HG03460 (cell line): Measurements from ENCODE around the gene CDC42SE2.

Experiments
- ATAC-seq: cut with Tn5 transposase; IDR thresholded peaks from one replicate; pipeline ENCODE4 v1.9.1; 2021; ENCODE audit not compliant: unreplicated experiment

The CDC42SE2 gene, protein sequence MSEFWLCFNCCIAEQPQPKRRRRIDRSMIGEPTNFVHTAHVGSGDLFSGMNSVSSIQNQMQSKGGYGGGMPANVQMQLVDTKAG

DNA sequence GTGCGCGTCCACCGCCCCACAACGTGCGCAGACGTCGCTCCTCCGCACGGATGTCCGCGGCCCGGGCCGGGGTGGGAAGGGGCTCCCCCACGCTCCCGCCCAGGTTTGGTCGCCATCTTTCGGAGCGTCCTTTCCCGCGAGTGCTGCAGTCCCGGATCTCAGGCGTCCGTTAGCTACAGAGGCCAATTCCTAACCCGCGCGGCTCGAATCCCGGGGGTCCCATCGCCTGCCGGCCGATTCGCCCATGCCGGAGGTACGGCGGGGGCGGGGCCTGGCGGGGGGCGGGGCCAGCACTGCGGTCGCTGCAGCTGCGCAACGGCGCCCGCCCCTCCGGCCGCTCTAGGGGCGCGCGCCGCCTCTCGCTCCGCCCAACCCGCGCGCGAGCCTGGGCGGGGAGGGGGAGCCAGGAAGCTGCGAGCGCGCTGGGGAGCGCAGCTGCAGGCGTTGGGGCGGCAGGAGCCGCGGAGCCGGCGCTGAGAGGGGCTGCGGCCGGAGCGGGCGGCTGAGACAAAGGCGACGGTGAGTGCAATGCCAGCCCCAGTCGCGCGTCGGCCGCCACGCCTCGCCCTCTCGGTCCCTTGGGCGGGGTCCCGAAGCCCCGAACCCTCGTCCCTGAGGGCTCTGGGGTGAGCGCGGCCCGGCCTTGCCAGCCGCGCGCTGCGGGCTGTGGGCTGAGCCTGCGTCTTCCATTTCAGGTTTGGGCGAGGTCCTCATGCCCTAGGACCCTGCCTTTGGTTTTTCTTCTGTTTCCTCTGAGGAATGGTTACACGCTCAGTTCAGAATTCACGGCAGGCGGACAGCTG lies at the start of gene CDC42SE2:
CDC42SE2 (plus strand) TSS at position 406 of the 803 bp plus-strand sequence. CDS start 95,441 bp downstream, outside the sequence.
- peak; percentile 76 for ATAC-seq

DNA sequence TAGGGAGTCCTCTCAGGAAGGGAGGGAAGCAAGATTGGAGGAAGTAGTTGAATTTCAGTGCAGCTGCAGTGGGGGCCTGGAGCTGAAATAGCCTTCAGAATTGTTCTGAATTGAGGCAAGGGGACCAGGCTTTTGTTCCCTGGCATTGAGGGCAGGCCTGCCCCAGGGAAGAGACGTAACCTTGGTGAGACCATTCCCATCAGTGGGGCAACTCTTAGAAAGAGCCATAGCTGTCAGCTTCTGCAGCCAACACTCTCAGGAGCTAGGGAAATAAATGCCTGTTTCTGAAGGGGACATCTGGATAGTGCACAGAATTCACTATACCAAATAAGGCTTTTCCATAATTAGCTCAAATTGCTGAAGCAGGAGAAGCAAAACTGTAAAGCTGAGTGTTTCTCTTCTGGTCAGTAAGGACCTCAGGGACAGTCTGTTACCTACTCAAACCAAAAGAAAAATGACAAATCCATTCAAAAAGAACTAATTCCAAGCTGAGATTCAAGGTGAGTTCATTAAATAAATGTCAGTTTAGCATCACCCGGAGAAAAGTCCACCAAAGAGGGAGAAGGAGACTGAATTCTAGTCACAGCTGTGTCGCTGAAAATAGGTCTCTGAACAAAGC lies 49.1 kb upstream of the CDC42SE2 start:
- no peak for ATAC-seq

GRCh38 chr5:131217791-131218190 lies 46.1 kb upstream of the CDC42SE2 start:
- no peak for ATAC-seq

DNA sequence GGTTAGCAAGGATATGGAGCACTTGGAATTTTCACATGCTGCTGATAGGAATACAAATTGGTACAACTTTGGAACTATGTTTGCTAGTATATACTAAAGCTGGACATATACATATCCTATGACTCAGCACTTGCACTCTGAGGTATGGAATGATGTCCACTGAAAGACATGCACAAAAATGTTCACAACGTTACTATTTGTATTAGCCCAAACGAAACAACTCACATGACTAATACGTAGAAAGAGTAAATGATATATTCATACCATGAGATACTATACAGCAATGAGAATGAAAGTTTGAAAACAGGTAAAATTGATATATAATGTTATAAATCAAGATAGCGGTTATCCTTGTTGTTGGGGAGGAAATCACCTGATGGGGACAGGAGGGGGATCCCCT lies 45.5 kb upstream of the CDC42SE2 start:
- no peak for ATAC-seq

GRCh38 chr5:131220566-131220965 lies 43.3 kb upstream of the CDC42SE2 start:
- ATAC-seq: no peak

GRCh38 chr5:131221008-131221703 lies 42.7 kb upstream of the CDC42SE2 start:
- ATAC-seq: no peak

GRCh38 chr5:131221888-131222287 lies 42.0 kb upstream of the CDC42SE2 start:
- no peak for ATAC-seq

DNA sequence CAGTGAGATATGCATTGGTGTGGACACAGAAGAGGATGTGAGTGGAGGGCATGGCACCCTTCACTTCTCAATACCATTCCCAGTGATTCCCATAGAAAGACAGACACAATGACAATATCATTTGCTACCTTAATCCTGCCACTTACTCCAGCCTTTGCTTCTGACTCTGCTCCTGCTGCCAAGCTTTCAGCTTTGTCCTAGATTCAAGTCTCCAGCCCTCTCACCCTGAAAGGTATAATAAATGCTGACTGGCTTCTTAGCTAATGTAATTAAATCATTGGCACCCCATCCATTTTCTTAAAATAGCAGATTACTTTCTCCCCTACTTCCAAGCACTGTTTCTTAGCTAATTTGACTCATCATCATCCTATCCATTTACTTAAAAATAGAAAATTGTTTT lies 41.1 kb upstream of the CDC42SE2 start:
- ATAC-seq: no peak

- no peak for ATAC-seq
These were observed 40.0 kb upstream of the CDC42SE2 start for GRCh38 chr5:131223751-131224386.

DNA sequence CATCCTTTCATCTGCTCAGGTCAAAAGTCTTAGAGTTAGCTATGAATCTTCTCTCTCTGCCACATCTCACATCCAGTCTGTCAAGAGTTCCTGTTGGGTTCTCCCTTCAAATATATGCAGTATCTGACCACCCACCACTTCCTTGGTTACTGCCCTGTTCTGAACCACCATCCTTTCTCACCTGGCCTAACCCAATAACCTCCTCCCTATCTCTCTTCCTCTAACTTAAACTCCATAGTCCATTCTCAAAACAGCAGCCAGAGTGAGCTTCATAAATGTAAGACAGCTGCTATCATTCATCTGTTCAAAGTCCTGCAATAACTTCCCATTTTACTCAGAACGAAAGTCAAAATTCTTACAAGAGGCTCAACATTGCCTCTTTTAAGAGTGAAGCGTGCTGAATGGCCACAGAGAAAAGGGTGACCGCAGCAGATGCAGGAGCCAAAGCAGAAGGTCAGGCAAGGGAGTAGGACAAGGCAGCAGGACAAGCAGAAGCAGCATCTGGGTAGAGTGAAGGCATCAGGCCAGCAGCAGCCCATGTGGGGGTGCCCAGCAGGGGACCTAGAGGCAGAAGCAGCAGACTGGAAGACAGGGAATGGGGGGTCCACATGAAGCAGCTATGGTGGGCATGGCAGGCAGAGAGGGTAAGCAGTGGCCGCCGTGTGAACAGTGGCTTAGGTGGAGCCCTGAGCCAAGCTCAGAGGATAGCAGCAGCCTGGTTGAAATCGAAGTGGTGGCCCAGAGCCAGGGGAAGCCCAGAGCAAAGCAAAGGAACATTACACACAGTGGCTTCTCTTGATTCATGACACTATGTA lies 39.3 kb upstream of the CDC42SE2 start:
- peak; percentile 79 for ATAC-seq

GRCh38 chr5:131225282-131225974 lies 38.4 kb upstream of the CDC42SE2 start:
- ATAC-seq: no peak

- no peak for ATAC-seq
These were observed 37.0 kb upstream of the CDC42SE2 start for GRCh38 chr5:131226899-131227298.

DNA sequence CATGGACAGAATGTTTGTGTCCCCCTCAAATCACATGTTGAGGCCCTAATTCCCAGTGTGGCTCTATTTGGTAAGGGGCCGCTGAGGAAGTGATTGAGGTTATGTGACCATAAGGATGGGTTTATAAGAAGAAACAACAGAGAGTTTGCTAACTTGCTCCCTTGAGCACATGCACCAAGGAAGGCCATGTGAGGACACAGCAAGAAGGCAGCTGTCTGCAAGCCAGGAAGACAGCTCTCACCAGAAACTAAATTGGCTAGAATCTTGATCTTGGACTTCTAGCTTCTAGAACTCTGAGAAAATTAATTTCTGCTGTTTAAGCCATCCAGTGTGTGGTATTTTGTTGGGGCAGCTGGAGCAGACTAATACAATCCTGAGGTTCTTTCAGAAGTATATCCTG lies 35.2 kb upstream of the CDC42SE2 start:
- no peak for ATAC-seq

- no peak for ATAC-seq
These were observed 34.2 kb upstream of the CDC42SE2 start for GRCh38 chr5:131229623-131230022.

GRCh38 chr5:131230406-131230805 lies 33.4 kb upstream of the CDC42SE2 start:
- peak; percentile 59 for ATAC-seq

DNA sequence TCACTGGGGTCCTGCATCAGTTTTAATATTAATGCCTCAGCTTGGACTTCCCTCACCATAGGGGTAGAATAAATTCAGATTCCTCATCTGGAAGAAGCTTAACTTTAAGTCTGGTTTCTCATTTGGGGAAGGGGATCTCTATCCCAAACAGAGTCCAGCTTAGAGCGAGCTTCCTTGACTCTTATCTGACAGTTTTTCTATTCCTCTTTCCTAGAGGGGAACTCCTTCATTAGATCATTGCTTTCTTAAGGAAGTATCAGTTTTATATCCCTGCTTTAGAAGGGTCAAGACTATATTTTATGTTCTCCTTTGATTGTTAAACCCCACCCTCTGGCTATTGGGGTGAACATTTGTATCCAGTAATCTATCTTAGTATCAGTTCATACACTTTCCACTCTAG lies 24.2 kb upstream of the CDC42SE2 start:
- no peak for ATAC-seq

- no peak for ATAC-seq
These were observed 21.1 kb upstream of the CDC42SE2 start for GRCh38 chr5:131242728-131243255.

GRCh38 chr5:131245312-131245711 lies 18.5 kb upstream of the CDC42SE2 start:
- peak; percentile 53 for ATAC-seq

DNA sequence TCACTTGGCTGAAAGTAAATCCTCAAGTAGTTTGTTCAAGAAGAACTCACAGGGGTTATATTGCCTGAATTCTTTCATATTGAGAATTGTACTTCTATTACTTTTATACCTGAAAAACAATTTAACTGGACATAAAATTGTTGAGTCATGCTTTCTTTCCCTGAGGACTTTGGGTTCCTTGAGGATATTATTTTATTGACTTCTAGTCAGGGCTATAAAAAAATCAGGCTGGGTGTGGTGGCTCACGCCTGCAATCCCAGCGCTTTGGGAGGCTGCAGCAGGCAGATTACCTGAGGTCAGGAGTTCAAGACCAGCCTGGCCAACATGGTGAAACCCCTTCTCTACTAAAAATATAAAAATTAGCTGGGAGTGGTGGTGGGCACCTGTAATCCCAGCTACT lies 17.9 kb upstream of the CDC42SE2 start:
- ATAC-seq: no peak

DNA sequence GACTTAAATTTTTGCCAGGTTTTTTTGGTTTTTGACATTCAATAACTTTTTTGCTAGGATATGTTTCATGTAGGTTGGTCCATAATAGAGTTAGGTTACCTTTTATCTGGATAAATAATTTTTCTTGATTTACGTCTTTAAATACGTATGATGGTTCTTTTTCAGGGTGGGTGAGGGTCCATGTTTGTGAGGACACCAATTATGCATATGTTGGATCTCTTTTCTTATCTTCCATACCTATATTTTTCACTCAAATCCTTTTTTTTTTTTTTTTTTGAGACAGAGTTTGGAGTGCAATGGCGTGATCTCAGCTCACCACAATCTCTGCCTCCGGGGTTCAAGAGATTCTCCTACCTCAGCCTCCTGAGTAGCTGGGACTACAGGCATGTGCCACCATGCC lies 17.3 kb upstream of the CDC42SE2 start:
- ATAC-seq: no peak
